ENCODE measurements around the gene PDE7B. TPM values are rescaled to one million over a fixed set of nuclear protein-coding genes. Genes with fewer than 3 reads are reported as not detected.

PDE7B gene
- total RNA-seq, 1 donor from 2014 or later, result 0.84 TPM

DNA sequence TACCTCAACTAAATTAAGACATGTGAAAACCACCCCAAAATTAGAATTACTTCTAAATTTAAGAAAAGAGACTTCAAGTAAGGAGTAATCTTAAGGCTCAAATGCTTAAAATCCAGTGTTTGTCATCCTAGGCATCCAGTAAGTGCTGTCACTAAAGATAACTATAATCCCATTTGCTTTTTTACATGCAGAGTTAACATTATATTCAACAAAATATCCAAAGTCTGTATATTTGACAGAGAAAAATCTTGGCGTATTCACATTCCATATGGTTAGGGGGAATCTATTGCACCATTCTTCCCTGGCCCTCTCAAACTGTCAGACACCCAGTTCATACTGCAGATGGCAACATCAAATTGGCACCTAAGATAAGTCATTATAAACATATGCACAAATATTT is 381.2 kb downstream of the PDE7B start:
- TF ChIP-seq, protein P1, sequence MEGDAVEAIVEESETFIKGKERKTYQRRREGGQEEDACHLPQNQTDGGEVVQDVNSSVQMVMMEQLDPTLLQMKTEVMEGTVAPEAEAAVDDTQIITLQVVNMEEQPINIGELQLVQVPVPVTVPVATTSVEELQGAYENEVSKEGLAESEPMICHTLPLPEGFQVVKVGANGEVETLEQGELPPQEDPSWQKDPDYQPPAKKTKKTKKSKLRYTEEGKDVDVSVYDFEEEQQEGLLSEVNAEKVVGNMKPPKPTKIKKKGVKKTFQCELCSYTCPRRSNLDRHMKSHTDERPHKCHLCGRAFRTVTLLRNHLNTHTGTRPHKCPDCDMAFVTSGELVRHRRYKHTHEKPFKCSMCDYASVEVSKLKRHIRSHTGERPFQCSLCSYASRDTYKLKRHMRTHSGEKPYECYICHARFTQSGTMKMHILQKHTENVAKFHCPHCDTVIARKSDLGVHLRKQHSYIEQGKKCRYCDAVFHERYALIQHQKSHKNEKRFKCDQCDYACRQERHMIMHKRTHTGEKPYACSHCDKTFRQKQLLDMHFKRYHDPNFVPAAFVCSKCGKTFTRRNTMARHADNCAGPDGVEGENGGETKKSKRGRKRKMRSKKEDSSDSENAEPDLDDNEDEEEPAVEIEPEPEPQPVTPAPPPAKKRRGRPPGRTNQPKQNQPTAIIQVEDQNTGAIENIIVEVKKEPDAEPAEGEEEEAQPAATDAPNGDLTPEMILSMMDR (IDR thresholded peaks at IDR 0.05; ENCODE audit: insufficient read depth, low read length, poor library complexity, severe bottlenecking), result no peak
- Histone ChIP-seq H3K27me3 (ENCODE audit: control insufficient read depth, insufficient read depth, low read length) (no peaks in the 10 kb centered on the region), H3K36me3 (ENCODE audit: control insufficient read depth, insufficient read depth, low read length) (no peaks in the 10 kb centered on the region), H3K4me3 (ENCODE audit: low read depth, low read length) (no peak overlapping the region)
- no peak for DNase-seq (ENCODE audit: low read depth)

DNA sequence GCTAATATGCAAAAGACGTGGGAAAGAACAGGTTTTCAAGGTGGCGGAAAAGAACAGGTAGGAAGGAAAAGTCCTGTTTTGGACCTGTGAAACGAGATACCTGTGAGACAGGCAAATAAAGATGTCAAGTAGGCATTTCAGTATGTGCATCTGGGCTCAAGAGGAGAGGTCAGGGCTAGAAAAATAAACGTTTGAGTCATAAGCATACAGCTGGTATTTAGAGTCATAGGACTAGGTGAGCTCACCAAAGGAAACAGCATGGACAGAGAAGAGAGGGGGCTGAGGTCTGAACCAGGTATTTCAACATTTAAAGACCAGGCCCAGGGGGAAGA is 383.7 kb downstream of the PDE7B start:
- DNase-seq (ENCODE audit: low read depth), result peak; percentile 69
- Histone ChIP-seq H3K4me3 (ENCODE audit: low read depth, low read length) (no peak overlapping the region), H3K36me3 (ENCODE audit: control insufficient read depth, insufficient read depth, low read length) (no peaks in the 10 kb centered on the region), H3K27me3 (ENCODE audit: control insufficient read depth, insufficient read depth, low read length) (no peaks in the 10 kb centered on the region)
- TF ChIP-seq, protein P1 (IDR thresholded peaks at IDR 0.05; ENCODE audit: insufficient read depth, low read length, poor library complexity, severe bottlenecking), result no peak

DNA sequence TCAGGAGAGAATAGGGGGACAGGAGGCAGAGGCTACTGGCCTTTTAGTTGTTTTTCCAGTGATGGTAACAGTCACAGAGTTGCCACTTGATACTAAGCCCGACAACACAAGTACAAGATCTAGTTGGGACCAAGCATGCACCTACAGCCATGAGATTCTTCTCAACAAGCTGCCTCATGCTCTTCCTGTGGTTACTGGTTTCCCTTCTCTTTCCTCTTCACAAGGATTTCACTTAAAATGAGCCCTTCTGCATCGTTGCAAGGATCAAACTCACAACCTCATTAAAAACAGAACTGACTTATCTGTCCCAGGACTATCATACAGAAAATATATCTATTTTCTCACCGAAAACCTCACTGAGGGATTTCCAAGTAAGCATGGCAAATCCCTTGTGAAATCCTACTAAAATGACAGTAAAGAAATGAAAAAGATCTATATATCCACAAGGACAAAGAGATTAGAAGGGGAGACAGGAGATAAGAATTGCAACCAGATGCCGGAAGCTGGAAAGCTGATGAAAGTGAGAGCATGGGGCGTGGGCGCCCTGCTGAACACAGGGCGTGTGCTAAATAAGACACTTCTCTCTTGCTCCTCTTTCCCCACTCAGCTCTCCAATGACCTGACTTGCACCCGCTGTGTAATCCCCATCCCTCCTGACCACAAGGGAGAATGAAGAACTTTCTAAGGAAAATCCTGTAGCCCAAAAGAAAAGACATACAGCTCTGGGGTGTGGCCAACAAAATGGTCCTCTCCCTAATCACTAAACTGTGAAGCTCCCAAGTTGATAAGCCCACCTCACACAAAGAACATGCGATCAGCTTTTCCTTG is 385.2 kb downstream of the PDE7B start:
- TF ChIP-seq, protein P1 (IDR thresholded peaks at IDR 0.05; ENCODE audit: insufficient read depth, low read length, poor library complexity, severe bottlenecking), result no peak
- DNase-seq (ENCODE audit: low read depth), result no peak
- no peaks in the 10 kb centered on the region for H3K36me3 ChIP-seq (ENCODE audit: control insufficient read depth, insufficient read depth, low read length)
- H3K4me3 ChIP-seq (ENCODE audit: low read depth, low read length), result no peak overlapping the region
- H3K27me3 ChIP-seq (ENCODE audit: control insufficient read depth, insufficient read depth, low read length), result no peaks in the 10 kb centered on the region

DNA sequence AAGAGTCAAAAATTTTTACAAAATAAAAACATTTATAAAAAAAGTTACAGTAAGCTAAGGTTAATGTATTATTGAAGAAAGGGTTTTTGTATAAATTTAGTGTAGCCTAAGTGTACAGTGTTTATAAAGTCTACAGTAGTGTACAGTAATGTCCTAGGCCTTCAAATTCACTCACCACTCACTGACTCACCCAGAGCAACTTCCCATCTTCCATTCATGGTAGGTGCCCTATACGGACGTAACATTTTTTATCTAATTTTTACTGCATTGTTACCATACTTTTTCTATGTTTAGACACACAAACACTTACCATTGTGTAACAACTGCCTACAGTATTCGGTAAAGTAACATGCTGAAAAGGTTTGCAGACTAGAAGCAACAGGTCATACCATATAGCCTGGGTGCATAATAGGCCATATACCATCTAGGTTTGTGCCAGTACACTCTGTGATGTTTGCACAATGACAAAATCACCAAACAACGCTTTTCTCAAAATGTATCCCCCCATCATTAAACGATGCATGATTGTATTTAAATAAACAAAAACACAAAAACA is 392.6 kb downstream of the PDE7B start:
- DNase-seq (ENCODE audit: low read depth), result no peak
- H3K27me3 ChIP-seq (ENCODE audit: control insufficient read depth, insufficient read depth, low read length), result no peaks in the 10 kb centered on the region
- no peaks in the 10 kb centered on the region for H3K36me3 ChIP-seq (ENCODE audit: control insufficient read depth, insufficient read depth, low read length)
- TF ChIP-seq, protein P1 (IDR thresholded peaks at IDR 0.05; ENCODE audit: insufficient read depth, low read length, poor library complexity, severe bottlenecking), result no peak
- H3K4me3 ChIP-seq (ENCODE audit: low read depth, low read length), result no peak overlapping the region

All from kidney epithelial cell (primary cell).